Body of pancreas (tissue), 4 donors: ENCODE results near the gene VNN1.

Source experiments
- POLR2A ChIP-seq, 3 donors: fragments of 450-650 bp; IDR thresholded peaks; one replicate each; pipeline ENCODE4 v1.6.1; 2016; ENCODE audit warnings: antibody characterized with exemption in 3 of 3, mild to moderate bottlenecking in 2 of 3
- TF ChIP-seq, protein P1 (sequence below), 7 experiments: fragments of 450-650 bp in 4 of 7; fragments of 200-600 bp in 3 of 7; sonication (generic) in 3 of 7; IDR thresholded peaks; one replicate each; pipeline ENCODE4 v1.5.1; 2016 to 2019; ENCODE audit warnings: antibody characterized with exemption in 7 of 7

- TF ChIP-seq, protein P1, sequence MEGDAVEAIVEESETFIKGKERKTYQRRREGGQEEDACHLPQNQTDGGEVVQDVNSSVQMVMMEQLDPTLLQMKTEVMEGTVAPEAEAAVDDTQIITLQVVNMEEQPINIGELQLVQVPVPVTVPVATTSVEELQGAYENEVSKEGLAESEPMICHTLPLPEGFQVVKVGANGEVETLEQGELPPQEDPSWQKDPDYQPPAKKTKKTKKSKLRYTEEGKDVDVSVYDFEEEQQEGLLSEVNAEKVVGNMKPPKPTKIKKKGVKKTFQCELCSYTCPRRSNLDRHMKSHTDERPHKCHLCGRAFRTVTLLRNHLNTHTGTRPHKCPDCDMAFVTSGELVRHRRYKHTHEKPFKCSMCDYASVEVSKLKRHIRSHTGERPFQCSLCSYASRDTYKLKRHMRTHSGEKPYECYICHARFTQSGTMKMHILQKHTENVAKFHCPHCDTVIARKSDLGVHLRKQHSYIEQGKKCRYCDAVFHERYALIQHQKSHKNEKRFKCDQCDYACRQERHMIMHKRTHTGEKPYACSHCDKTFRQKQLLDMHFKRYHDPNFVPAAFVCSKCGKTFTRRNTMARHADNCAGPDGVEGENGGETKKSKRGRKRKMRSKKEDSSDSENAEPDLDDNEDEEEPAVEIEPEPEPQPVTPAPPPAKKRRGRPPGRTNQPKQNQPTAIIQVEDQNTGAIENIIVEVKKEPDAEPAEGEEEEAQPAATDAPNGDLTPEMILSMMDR (IDR thresholded peaks at IDR 0.05): no peak
- TF ChIP-seq POLR2A (IDR thresholded peaks at IDR 0.05): no peak
These were observed 54.8 kb downstream of the VNN1 start, which contains the start of gene TAAR1 for GRCh38 chr6:132659082-132659481.
